IMR-90 (cell line): ENCODE data around the gene GPR183.

ENCODE experiments used
- BHLHE40 ChIP-seq: fragments of 150-350 bp; IDR thresholded peaks from 2 replicates; pipeline ENCODE4 v1.6.1; 2016; ENCODE audit warnings: mild to moderate bottlenecking, low read depth, low read length
- CEBPB ChIP-seq: IDR thresholded peaks from 2 replicates; pipeline ENCODE4 v1.6.1; 2012; ENCODE audit warnings: low read depth, low read length, improper control_type of control experiment
- MAFK ChIP-seq: IDR thresholded peaks from 2 replicates; pipeline ENCODE4 v1.6.1; 2012; ENCODE audit warnings: low read depth, low read length, improper control_type of control experiment
- MAZ ChIP-seq: IDR thresholded peaks from 2 replicates; pipeline ENCODE4 v1.6.1; 2012; ENCODE audit warnings: low read depth, mild to moderate bottlenecking, low read length, improper control_type of control experiment, moderate library complexity, borderline replicate concordance
- MXI1 ChIP-seq: IDR thresholded peaks from 2 replicates; pipeline ENCODE4 v1.6.1; 2012; ENCODE audit warnings: low read depth, mild to moderate bottlenecking, low read length, moderate library complexity, borderline replicate concordance
- POLR2A ChIP-seq: IDR thresholded peaks from 2 replicates; pipeline ENCODE4 v1.6.1; 2012; ENCODE audit warnings: mild to moderate bottlenecking, low read depth, low read length
- RAD21 ChIP-seq: IDR thresholded peaks from 2 replicates; pipeline ENCODE4 v1.6.1; 2012; ENCODE audit warnings: low read length, improper control_type of control experiment
- RCOR1 ChIP-seq: IDR thresholded peaks from 2 replicates; pipeline ENCODE4 v1.6.1; 2012; ENCODE audit warnings: mild to moderate bottlenecking, low read length, improper control_type of control experiment; ENCODE audit not compliant: insufficient replicate concordance
- RFX5 ChIP-seq: IDR thresholded peaks from 2 replicates; pipeline ENCODE4 v1.8.0; 2012; ENCODE audit warnings: low read depth, mild to moderate bottlenecking, low read length, moderate library complexity
- SMC3 ChIP-seq: fragments of 150-350 bp; IDR thresholded peaks from 2 replicates; pipeline ENCODE4 v1.6.1; 2016; ENCODE audit warnings: low read depth, mild to moderate bottlenecking, antibody characterized with exemption, low read length, moderate library complexity
- TF ChIP-seq, protein P1 (sequence below): conservative IDR thresholded peaks from 2 replicates; pipeline ENCODE4 v1.5.1; 2012; ENCODE audit warnings: mild to moderate bottlenecking, low read depth, low read length, improper control_type of control experiment
- TF ChIP-seq, protein P2 (sequence below): fragments of 150-350 bp; IDR thresholded peaks from 2 replicates; pipeline ENCODE4 v1.6.1; 2016; ENCODE audit warnings: low read depth, mild to moderate bottlenecking, low read length, moderate library complexity, borderline replicate concordance

DNA sequence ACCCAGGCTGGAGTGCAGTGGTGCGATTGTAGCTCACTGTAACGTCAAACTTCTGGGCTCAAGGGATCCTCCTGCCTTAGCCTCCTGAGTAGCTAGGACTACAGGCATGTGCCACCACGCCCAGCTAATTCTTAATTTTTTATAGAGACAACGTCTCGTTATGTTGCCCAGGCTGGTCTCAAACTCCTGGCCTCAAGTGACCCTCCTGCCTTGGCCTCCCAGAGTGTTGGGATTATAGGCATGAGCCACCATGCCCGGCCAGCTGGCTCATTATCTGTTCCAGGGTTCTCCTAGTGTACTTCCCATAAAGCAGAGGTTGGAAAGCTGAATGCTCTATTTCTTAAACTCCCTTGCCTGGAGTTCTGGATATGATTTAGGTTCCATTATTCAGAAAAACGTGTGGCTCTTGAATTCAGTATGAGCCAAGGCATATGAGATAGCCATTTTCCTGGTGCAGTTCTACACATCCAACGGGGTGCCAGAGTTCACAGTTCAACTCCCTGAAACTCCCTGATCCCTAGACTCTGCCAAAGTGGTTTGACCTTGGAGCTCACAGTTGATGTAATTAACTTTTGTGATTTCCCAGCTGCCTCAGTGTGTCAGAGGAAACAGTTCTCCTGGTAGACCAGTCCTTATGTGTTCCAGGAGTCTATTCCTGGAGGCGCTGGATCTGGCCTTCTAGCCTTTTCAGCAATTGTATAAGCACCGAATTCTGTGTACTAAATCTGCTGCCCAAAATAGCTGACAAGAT is 21.6 kb downstream of the GPR183 start:
- TF ChIP-seq, protein P1, sequence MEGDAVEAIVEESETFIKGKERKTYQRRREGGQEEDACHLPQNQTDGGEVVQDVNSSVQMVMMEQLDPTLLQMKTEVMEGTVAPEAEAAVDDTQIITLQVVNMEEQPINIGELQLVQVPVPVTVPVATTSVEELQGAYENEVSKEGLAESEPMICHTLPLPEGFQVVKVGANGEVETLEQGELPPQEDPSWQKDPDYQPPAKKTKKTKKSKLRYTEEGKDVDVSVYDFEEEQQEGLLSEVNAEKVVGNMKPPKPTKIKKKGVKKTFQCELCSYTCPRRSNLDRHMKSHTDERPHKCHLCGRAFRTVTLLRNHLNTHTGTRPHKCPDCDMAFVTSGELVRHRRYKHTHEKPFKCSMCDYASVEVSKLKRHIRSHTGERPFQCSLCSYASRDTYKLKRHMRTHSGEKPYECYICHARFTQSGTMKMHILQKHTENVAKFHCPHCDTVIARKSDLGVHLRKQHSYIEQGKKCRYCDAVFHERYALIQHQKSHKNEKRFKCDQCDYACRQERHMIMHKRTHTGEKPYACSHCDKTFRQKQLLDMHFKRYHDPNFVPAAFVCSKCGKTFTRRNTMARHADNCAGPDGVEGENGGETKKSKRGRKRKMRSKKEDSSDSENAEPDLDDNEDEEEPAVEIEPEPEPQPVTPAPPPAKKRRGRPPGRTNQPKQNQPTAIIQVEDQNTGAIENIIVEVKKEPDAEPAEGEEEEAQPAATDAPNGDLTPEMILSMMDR = no peak
- TF ChIP-seq, protein P2, sequence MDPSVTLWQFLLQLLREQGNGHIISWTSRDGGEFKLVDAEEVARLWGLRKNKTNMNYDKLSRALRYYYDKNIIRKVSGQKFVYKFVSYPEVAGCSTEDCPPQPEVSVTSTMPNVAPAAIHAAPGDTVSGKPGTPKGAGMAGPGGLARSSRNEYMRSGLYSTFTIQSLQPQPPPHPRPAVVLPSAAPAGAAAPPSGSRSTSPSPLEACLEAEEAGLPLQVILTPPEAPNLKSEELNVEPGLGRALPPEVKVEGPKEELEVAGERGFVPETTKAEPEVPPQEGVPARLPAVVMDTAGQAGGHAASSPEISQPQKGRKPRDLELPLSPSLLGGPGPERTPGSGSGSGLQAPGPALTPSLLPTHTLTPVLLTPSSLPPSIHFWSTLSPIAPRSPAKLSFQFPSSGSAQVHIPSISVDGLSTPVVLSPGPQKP = no peak
- TF ChIP-seq RFX5 (no peak), BHLHE40 (no peak), POLR2A (no peak), RAD21 (no peak), MAFK (no peak), MAZ (no peak), MXI1 (no peak), SMC3 (no peak), RCOR1 (no peak), CEBPB (no peak)
